Measurements from ENCODE around the gene STK36.

- TF ChIP-seq CTCF (IDR thresholded peaks at IDR 0.05; ENCODE audit: poor library complexity) (no peak), EZH2phosphoT487 (IDR thresholded peaks at IDR 0.05; ENCODE audit: low read depth, severe bottlenecking, unreplicated experiment) (no peak), EZH2 (IDR thresholded peaks at IDR 0.05; ENCODE audit: borderline replicate concordance) (no peak)
These were observed 36.2 kb downstream of the STK36 start for GRCh38 chr2:218708086-218708485.
